Esophagus (tissue), 2 donors: ENCODE data around the gene HIRIP3. TPM values are rescaled to one million over a fixed set of nuclear protein-coding genes. Genes with fewer than 3 reads are reported as not detected.

Experiments used
- H3K27ac ChIP-seq, 2 donors: one replicate each; pipeline ENCODE4 v1.5.1; 2013; ENCODE audit warnings: low read depth in 2 of 2, mild to moderate bottlenecking in 2 of 2, inconsistent platforms in 1 of 2, low read length in 1 of 2, moderate library complexity in 1 of 2
- H3K27me3 ChIP-seq, 2 donors: one replicate each; pipeline ENCODE4 v1.6.1; 2013; ENCODE audit warnings: low read length in 2 of 2, control low read depth in 1 of 2, mild to moderate bottlenecking in 1 of 2; ENCODE audit not compliant: insufficient read depth in 2 of 2, control insufficient read depth in 1 of 2
- H3K36me3 ChIP-seq, 2 donors: one replicate each; pipeline ENCODE4 v1.6.1; 2013; ENCODE audit warnings: low read length in 1 of 2; ENCODE audit not compliant: control insufficient read depth in 2 of 2, insufficient read depth in 2 of 2
- H3K4me1 ChIP-seq, 2 donors: one replicate each; pipeline ENCODE4 v1.6.1; 2013; ENCODE audit warnings: low read length in 1 of 2; ENCODE audit not compliant: control insufficient read depth in 2 of 2, insufficient read depth in 2 of 2
- H3K4me3 ChIP-seq, 2 donors: one replicate each; pipeline ENCODE4 v1.5.1; 2013; ENCODE audit warnings: low read length in 2 of 2, mild to moderate bottlenecking in 2 of 2, low read depth in 1 of 2, moderate library complexity in 1 of 2
- H3K9me3 ChIP-seq, 2 donors: one replicate each; pipeline ENCODE4 v1.6.1; 2013; ENCODE audit warnings: mild to moderate bottlenecking in 2 of 2, low read depth in 1 of 2, low read length in 1 of 2, moderate library complexity in 1 of 2; ENCODE audit not compliant: control insufficient read depth in 2 of 2, insufficient read depth in 1 of 2
- WGBS, 2 donors: extraction: QIAGEN DNeasy Blood & Tissue Kit; methylation state at CpG; one replicate each; pipeline ENCODE4 v1.1.7; 2013; 5-methylcytosine and 5-hydroxymethylcytosine counted together
- polyA plus RNA-seq, 2 donors: library from polyadenylated mRNA; stranded (reverse); fragments of 200-250 nt; gene quantifications; one replicate each; pipeline ENCODE4 v1.2.3, GENCODE V29; 2013
- donor health status: healthy with polysubstance abuse.
- donor health status: Bipolar disorder and iron deficiency.

The HIRIP3 gene
- polyA plus RNA-seq, 2 donors = 6.3 to 9.7 TPM

DNA sequence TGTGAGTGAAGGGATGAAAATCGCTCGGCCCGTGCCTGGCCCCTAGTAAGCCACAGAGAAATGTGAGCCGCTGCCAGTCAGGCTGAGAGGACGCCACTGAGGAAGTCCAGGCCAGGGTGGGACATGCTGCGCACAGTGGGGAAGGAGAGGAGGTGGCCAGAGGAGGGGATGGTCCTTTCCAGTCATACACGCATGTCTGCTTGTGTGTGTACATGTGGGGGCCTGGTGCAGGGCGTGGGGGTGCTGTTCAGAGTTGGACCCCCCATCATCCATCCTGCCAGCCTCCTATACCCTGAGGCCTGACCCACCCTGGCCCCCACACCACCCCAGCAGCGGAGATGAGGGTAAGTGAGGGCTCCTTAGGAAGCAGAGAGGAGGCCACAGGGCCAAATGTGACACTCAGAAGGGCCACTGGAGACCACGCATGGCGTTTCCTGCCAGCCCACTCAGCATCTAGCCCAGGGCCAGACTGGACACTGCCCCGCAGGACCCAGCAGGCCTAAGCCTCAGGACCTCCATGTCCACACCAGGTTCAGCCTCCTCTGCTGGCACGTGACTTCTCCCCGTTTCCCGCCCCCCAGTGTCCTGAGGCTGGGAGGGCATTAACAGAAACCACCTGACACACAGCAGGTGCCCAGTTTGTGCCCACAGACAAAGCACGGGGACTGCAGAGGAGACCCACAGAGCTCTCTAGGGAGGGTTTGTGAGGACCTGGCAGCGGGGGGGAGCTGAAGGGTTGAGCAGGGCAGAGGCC lies 8.4 kb upstream of the HIRIP3 start:
- no peaks in the 10 kb centered on the region for H3K4me1 ChIP-seq

DNA sequence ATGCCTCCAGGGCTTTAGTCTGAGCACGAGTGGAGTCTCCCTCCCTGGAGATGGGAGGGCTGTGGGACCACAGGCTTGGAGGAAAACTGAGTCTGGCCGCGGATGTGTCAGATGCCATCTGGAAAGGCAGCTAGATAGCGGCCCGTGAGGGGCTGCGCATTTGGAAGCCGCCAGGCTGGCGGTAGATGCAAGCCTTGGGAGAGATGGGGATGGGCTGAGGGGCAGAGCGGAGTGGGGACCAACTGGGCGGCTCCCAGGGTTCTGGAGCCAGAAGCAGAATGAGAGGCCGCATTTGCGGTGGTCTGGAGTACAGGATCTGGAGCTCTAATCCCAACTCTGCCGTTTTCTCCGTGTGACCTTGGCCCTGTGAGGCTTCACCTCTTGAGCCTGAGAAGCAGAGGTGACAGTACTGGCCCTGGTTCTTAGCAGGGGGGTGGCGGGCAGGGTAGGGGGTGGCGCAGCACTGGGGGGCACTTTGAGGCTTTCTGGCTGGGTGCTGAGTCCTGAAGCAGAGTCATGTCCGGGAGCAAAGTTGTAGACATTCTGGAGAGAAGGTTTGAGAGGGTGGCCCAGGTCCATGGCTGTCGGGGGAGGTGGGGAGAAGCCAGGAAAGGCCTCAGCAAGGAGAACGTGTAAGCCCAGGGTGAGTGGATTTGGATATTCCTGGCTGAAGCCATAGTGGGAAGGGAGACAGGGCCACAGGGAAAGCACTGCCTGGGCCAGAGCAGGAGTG lies 7.4 kb upstream of the HIRIP3 start:
- Histone ChIP-seq H3K27ac (no peak overlapping the region), H3K27me3 (no peaks in the 10 kb centered on the region), H3K9me3 (no peaks in the 10 kb centered on the region), H3K4me3 (no peak overlapping the region), H3K4me1 (no peaks in the 10 kb centered on the region), H3K36me3 (peaks cover 0 to 20% of the 10 kb centered on the region in 2 donors)
- 81 to 83% methylated on average over 19 of the region's 19 CpGs for WGBS, 2 donors

More for the DNA sequence above, 8.4 kb upstream of the HIRIP3 start:
- Histone ChIP-seq H3K9me3 (no peaks in the 10 kb centered on the region), H3K36me3 (peaks cover 0 to 20% of the 10 kb centered on the region in 2 donors), H3K27ac (no peak overlapping the region), H3K27me3 (no peaks in the 10 kb centered on the region), H3K4me3 (no peak overlapping the region)
- WGBS, 2 donors = 84 to 86% methylated on average over 17 of the region's 17 CpGs

DNA sequence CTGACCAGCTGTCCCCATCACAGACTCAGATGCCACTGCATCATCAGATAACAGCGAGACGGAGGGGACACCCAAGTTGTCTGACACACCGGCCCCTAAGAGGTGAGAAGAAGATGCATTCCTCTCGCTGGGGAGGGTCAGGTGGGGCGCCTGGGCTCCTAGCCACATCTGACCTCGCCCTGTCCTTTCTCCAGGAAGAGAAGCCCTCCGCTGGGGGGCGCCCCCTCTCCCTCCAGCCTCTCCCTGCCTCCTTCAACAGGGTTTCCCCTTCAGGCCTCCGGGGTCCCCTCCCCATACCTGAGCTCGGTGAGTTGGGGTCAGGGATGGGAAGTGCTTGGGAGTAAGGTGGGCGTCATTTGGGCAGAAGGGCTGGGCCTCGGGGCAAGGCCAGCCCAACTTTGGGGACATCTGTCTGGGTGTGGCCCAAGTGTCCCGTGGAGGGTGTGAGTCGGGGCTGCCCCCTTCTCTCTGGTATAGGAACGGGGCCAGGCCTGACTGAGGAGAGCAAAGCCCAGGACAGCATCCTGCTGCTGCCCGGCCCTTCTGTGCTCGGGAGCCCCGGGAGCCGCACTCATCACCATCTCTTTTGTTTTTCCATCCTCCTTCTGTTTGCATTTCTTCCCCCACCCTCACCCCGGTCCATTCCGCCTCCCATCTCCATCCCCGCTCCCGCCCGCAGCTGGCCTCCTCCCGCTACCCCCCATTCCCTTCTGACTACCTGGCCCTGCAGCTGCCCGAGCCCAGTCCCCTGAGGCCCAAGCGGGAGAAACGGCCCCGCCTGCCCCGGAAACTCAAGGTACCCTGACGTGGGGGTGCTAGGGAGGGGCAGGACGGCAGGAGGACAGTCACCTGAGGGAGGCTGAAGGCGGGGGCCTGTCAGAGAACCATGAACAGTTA lies 5.6 kb upstream of the HIRIP3 start:
- no peaks in the 10 kb centered on the region for H3K9me3 ChIP-seq
- no peak overlapping the region for H3K27ac ChIP-seq
- peaks cover 0 to 5% of the 10 kb centered on the region in 2 donors for H3K4me1 ChIP-seq
- peaks cover 0 to 18% of the 10 kb centered on the region in 2 donors for H3K36me3 ChIP-seq
- no peak overlapping the region for H3K4me3 ChIP-seq
- WGBS, 2 donors = 82 to 84% methylated on average over 33 of the region's 33 CpGs
- H3K27me3 ChIP-seq = no peaks in the 10 kb centered on the region

DNA sequence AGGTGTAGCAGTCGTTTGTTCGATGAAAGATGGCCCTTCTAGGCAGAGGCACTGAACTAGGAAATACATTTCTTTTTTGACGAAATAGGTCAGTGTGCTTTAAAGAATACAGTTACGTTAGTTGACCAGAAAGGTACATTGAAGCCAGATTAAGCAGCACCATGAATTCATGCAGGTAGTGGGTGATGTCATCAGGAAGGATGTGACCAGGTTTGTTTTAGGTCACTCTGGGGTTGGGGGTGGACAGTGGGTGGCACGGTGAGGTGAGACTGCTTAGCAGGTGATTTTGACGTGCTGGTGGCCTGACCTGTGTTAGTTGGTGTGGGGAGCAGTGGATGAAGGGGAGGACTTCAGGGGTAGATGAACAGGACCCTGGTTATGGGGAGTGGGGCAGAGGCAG lies 4.2 kb upstream of the HIRIP3 start:
- no peaks in the 10 kb centered on the region for H3K9me3 ChIP-seq
- H3K27me3 ChIP-seq = no peaks in the 10 kb centered on the region
- 89 to 90% methylated on average over 6 of the region's 6 CpGs for WGBS, 2 donors
- H3K36me3 ChIP-seq = peaks cover 0 to 18% of the 10 kb centered on the region in 2 donors
- no peak overlapping the region for H3K4me3 ChIP-seq
- peaks cover 2 to 5% of the 10 kb centered on the region in 2 donors for H3K4me1 ChIP-seq
- H3K27ac ChIP-seq = no peak overlapping the region

DNA sequence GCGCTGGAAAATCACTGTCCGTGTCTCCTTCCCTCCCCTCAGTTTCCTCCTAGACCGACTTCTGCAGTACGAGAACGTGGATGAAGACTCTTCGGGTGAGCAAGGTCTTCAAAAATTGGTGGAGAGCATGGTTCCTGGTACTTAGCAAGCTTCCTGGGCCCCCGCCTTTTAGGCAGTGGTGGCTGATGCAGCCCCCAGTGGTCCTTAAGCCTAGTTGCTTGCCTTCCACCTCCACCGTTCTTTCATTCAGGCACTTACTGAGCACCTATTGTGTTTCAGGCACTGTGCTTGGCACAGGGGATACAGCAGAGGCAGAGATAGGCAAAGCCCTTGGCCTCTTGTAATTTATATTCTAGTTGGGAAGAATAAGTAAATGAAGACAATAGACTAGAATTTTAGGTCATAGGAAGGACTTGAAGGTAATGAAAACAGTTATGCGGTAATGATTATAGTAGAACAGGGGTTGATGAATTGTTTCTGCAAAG lies 1.4 kb upstream of the HIRIP3 start:
- Histone ChIP-seq H3K27ac (peak overlapping the region in 1 of 2 donors; percentile 78), H3K4me3 (peak overlapping the region; percentile 68 to 77), H3K4me1 (peaks cover 8% of the 10 kb centered on the region in 2 donors), H3K36me3 (peaks cover 12 to 24% of the 10 kb centered on the region in 2 donors), H3K27me3 (no peaks in the 10 kb centered on the region), H3K9me3 (no peaks in the 10 kb centered on the region)
- 16 to 20% methylated on average over 9 of the region's 9 CpGs for WGBS, 2 donors

DNA sequence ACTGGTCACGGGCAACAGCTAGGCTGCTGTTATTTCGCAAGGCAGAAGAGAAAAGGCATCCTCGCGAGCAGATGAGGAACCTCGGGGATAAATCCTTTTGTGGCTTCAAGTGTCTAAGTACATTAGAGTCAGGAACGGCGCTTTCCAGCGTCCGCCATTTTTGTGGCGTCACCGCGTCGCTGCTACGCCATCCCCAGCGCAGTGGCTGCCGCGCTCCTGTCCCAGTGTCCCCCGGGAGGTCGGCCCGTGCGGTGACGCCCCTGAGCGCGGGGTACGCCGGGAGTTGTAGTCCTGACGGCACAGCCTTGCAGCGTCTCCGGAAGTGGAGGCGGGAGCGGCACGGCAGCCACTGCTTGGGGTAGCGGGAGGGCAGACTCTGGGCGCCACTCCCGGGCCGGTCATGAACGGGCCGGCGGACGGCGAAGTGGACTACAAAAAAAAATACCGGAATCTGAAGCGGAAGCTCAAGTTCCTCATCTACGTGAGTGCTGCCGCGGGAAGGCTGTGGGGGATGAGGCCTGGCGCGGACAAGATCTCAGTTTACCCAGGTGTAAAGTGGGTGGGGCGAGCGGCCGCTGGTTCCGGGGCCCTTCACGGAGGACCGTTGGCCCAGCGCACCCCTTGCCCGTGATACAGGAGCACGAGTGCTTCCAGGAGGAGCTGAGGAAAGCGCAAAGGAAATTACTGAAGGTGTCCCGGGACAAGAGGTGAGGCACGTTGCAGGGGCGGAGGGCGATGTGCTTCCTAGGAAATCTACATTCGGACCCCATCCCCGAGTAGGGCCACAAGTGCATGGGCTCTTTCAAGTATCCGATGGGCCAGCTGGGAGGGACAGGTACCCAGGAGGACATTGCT lies 721 bp upstream of the HIRIP3 start, which contains the start of gene INO80E:
INO80E (plus strand) TSS at position 331 of the 855 bp plus-strand sequence; CDS start at position 401, 70 bp downstream.
- Histone ChIP-seq H3K4me3 (peak within 1 kb of the TSS; percentile 68 to 77), H3K36me3 (peaks cover 12 to 25% of the 10 kb centered on the region in 2 donors), H3K9me3 (no peaks in the 10 kb centered on the region), H3K27ac (peak within 1 kb of the TSS; percentile 93 to 98), H3K4me1 (peaks cover 8% of the 10 kb centered on the region in 2 donors), H3K27me3 (no peaks in the 10 kb centered on the region)
- WGBS, 2 donors = 0% methylated on average over 65 of the region's 65 CpGs

DNA sequence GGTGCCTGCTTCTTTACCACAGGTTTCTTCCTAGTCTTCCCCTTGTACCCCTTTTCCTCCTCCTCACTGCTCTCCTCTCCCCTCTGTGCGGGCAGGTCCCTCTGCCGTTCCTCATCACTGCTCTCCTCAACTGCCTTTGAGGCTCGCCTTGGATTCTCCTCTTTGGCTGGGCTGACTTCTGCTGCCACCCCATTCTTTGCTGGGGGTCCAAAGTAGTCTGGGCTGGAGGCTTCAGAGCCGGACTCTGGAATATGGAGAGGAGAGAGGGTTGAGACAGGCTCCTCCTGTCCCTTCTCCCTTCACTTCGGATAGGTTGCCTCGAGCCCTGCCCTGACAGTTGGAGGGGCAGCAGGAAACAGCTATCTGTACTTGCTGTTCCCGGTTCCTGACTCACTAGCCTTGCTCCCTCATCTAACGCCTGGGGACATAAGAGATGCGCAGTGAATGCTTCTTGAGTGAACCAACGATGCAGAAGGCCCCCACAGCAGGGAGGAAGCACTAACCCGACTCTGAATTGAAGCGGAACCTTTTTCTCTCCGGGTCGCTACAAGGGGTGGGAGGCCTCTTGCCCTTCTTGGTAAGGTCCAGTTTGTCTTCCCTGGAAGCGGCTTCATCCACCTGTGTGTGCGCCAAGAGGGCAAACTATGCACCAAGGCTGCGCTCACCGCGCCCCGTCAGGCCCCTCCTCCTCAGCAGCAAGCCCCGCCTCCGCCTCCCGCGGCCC lies 655 bp downstream of the HIRIP3 start:
- Histone ChIP-seq H3K9me3 (no peaks in the 10 kb centered on the region), H3K4me3 (peak overlapping the region; percentile 68 to 77), H3K27ac (peak overlapping the region; percentile 93 to 98), H3K27me3 (no peaks in the 10 kb centered on the region), H3K36me3 (peaks cover 12 to 23% of the 10 kb centered on the region in 2 donors), H3K4me1 (peaks cover 8% of the 10 kb centered on the region in 2 donors)
- WGBS, 2 donors = 6 to 8% methylated on average over 24 of the region's 24 CpGs

DNA sequence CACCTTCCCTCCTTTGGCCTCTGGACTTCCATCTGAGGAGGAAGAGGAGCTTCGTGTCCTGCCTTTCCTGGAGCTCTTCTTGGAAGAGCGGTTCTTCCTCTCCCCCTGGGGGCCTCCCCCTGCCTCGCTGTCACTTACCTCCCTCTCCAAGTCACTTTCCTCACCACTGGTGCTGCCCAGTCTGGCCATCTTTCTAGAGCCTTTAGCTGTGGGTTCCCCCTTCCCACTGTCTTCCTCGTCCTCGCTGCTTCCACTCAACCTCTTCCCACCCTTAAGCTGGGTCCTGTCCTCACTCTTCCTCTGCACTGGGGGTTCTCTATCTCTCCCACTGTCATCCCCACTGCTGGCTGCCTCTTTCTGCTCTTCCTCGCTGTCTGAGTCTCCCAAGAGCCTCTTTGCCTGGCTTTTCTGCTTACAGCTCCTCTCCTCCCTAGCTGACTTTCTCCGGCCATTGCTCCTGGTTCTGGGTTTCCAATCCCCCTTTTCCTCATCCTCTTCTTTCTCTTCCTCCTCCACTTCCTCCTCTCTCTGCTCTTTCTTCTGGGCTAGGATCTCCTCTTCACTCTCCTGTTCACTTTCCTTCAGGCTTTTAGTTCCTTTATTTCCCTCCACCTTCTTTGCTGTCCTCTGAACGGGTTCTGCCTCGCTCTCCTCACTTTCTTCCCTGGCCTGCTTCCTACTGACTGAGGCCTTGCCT lies 1.4 kb downstream of the HIRIP3 start:
- H3K27me3 ChIP-seq = no peaks in the 10 kb centered on the region
- H3K4me3 ChIP-seq = no peak overlapping the region

More for the DNA sequence above, 1.4 kb downstream of the HIRIP3 start:
- peaks cover 12 to 27% of the 10 kb centered on the region in 2 donors for H3K36me3 ChIP-seq
- H3K4me1 ChIP-seq = peaks cover 8% of the 10 kb centered on the region in 2 donors
- H3K9me3 ChIP-seq = no peaks in the 10 kb centered on the region
- peak overlapping the region; percentile 93 to 98 for H3K27ac ChIP-seq
- WGBS, 2 donors = 82 to 92% methylated on average over 9 of the region's 9 CpGs
